Coronary artery (tissue), 2 donors: ENCODE data around the gene NLGN4Y.

Source experiments
- DNase-seq: peaks from one replicate; pipeline ENCODE4 v3.0.0-alpha.2; 2017; ENCODE audit warnings: low spot score
- H3K27ac ChIP-seq, 2 donors: fragments of 200-600 bp; sonication (generic); one replicate each; pipeline ENCODE4 v1.5.1; 2016 to 2019
- H3K4me3 ChIP-seq: fragments of 200-600 bp; sonication (generic); 2 replicates; pipeline ENCODE4 v1.5.1; 2016; ENCODE audit warnings: mild to moderate bottlenecking, moderate library complexity
- TF ChIP-seq, protein P1 (sequence below): fragments of 200-600 bp; sonication (generic); IDR thresholded peaks from one replicate; pipeline ENCODE4 v1.5.1; 2019; ENCODE audit warnings: antibody characterized with exemption

Gene NLGN4Y

GRCh38 chrY:14601372-14601771, 77.0 kb downstream of the NLGN4Y start:
- TF ChIP-seq, protein P1, sequence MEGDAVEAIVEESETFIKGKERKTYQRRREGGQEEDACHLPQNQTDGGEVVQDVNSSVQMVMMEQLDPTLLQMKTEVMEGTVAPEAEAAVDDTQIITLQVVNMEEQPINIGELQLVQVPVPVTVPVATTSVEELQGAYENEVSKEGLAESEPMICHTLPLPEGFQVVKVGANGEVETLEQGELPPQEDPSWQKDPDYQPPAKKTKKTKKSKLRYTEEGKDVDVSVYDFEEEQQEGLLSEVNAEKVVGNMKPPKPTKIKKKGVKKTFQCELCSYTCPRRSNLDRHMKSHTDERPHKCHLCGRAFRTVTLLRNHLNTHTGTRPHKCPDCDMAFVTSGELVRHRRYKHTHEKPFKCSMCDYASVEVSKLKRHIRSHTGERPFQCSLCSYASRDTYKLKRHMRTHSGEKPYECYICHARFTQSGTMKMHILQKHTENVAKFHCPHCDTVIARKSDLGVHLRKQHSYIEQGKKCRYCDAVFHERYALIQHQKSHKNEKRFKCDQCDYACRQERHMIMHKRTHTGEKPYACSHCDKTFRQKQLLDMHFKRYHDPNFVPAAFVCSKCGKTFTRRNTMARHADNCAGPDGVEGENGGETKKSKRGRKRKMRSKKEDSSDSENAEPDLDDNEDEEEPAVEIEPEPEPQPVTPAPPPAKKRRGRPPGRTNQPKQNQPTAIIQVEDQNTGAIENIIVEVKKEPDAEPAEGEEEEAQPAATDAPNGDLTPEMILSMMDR, result no peak
- no peak for DNase-seq
- Histone ChIP-seq H3K27ac (no peak overlapping the region), H3K4me3 (no peak overlapping the region)

DNA sequence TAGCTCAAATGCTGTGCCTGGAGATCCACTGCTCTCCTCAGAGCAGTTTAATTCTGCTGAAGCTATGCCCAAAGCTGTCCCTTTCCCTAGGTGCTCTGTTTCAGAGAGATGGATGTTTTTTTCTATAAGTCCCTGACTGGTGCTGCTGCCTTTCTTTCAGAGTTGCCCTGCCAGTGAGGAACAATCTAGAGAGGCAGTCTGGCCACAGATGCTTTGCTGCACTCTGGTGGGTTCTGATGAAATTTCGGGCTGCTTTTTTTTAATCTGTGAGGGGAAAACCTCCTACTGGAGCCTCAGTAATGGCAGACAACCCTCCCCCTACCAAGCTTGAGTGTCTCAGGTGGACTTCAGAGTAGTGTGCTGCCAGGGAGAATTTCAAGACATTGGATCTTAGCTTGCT, 93.3 kb downstream of the NLGN4Y start:
- no peak for DNase-seq
- Histone ChIP-seq H3K4me3 (no peak overlapping the region), H3K27ac (no peak overlapping the region)
- TF ChIP-seq, protein P1, result no peak

DNA sequence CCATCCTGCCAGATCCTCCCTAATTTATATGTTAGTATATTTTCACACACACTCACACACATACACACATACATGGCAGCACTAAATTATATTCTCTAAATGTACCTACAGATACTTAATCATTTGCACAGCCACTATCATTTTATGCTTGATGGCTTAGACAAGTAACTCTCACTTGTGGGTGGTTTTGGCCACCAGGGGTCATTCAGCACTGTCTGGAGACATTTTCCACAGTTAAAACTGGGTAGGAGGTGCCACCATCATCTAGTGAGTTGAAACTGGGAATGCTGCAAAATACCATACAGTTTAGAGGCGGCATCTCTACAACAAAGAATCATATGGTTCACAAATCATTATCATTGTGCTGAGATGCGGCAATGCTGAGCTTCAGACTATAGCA, 94.2 kb downstream of the NLGN4Y start:
- H3K27ac ChIP-seq, result no peak overlapping the region
- no peak for DNase-seq
- TF ChIP-seq, protein P1, result no peak
- no peak overlapping the region for H3K4me3 ChIP-seq

- TF ChIP-seq, protein P1, result no peak
- DNase-seq, result no peak
- no peak overlapping the region for H3K4me3 ChIP-seq
- no peak overlapping the region for H3K27ac ChIP-seq
Observed at GRCh38 chrY:14628208-14628607, 103.9 kb downstream of the NLGN4Y start.

DNA sequence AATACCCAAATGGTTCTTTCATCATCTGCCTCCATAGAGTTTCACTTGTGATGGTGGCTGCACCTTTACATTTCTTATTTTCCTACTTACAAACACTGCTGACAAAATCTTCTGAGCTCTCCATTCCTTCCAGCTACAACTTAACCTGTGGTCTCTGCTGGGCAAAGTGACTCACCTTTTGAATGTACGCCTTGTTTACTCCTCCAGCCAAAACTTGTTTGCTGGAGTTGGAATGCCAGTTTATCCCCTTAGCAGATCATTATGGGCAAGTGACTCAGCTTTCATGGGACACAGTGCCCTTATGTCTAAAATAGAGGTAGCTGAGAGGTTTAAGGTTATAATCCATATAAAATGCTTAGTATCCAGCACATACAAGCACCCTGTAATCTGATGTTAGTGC, 107.3 kb downstream of the NLGN4Y start:
- Histone ChIP-seq H3K4me3 (no peak overlapping the region), H3K27ac (no peak overlapping the region)
- TF ChIP-seq, protein P1, result no peak
- DNase-seq, result no peak

DNA sequence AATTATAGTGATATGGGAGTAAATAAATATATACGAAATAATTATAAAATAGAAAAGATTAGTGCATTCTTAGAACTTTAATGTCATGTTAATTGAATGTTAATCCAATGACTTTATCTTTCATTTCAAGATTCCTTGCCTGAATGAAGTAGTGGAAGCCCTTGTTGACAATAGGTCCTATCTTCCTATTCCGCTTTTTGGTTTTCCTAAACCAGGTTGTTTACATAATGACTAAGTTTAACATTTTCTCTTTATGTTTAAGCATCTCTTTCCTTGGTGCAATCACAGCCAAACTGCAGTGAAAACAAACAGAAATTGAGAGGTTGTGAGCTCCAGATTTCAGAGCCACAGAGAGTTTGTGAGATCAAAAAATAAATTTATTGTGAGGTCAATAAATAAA, 109.4 kb downstream of the NLGN4Y start:
- DNase-seq, result no peak
- Histone ChIP-seq H3K27ac (no peak overlapping the region), H3K4me3 (no peak overlapping the region)
- TF ChIP-seq, protein P1, result no peak

DNA sequence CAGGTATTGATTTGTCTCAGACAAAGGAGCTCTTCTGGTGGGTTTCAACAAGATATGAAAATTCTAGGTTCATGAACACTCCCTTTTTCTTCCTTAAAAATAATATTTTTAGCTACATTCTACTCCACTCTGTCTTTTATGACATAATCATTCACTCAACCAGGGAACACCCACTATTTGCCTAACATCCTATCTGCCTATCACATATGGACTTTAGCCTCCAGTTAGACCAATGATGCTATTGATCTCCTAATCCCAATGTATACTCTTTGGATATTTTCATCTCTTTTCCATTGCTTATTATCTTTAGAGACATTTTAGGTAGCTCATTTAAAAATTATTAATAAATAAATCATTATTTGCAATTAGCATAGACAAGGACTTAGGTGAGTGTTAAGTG, 110.6 kb downstream of the NLGN4Y start:
- Histone ChIP-seq H3K4me3 (no peak overlapping the region), H3K27ac (no peak overlapping the region)
- TF ChIP-seq, protein P1, result no peak
- DNase-seq, result no peak
